ENCODE results near the gene PLSCR1.

- TF ChIP-seq POLR2A (IDR thresholded peaks at IDR 0.05) = no peak
- TF ChIP-seq, protein P1, sequence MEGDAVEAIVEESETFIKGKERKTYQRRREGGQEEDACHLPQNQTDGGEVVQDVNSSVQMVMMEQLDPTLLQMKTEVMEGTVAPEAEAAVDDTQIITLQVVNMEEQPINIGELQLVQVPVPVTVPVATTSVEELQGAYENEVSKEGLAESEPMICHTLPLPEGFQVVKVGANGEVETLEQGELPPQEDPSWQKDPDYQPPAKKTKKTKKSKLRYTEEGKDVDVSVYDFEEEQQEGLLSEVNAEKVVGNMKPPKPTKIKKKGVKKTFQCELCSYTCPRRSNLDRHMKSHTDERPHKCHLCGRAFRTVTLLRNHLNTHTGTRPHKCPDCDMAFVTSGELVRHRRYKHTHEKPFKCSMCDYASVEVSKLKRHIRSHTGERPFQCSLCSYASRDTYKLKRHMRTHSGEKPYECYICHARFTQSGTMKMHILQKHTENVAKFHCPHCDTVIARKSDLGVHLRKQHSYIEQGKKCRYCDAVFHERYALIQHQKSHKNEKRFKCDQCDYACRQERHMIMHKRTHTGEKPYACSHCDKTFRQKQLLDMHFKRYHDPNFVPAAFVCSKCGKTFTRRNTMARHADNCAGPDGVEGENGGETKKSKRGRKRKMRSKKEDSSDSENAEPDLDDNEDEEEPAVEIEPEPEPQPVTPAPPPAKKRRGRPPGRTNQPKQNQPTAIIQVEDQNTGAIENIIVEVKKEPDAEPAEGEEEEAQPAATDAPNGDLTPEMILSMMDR (IDR thresholded peaks at IDR 0.05 in 8 of 11, conservative IDR thresholded peaks at IDR 0.05 in 3 of 11) = no peak
Observed at GRCh38 chr3:146517684-146518435, 26.5 kb downstream of the PLSCR1 start.
